Activated CD4-positive, alpha-beta T cell treated with anti-CD3 and anti-CD28 coated beads, Interleukin-2, amount 50 U/mL, for 16 hours (primary cell): Measurements from ENCODE around the gene DAD1.
"Not testable (repeated sequence)": the region's sequence is repeated elsewhere in the genome, so short reads cannot be mapped to it uniquely, and the experiment has no call there.

Experiments used
- DNase-seq: peaks from one replicate; pipeline ENCODE4 v3.0.0-alpha.2; 2020

The DAD1 gene

GRCh38 chr14:22589096-22589839, at the start of gene DAD1:
Gene DAD1 (minus strand): TSS chr14:22589224. CDS start chr14:22589157, 67 bp downstream.
- peak; percentile 100 for DNase-seq

- DNase-seq, result not testable (repeated sequence)
These were observed 47.0 kb upstream of the DAD1 start for GRCh38 chr14:22635980-22636379.

- no peak for DNase-seq
These were observed 45.3 kb upstream of the DAD1 start for GRCh38 chr14:22634233-22634900.

GRCh38 chr14:22630486-22630885, 41.5 kb upstream of the DAD1 start:
- DNase-seq, result no peak

- DNase-seq, result no peak
These were observed 41.0 kb upstream of the DAD1 start for GRCh38 chr14:22630066-22630465.

GRCh38 chr14:22629361-22629760, 40.3 kb upstream of the DAD1 start:
- no peak for DNase-seq

- no peak for DNase-seq
These were observed 38.7 kb upstream of the DAD1 start for GRCh38 chr14:22627506-22628263.

GRCh38 chr14:22626590-22626989, 37.6 kb upstream of the DAD1 start:
- no peak for DNase-seq

GRCh38 chr14:22623047-22623446, 34.0 kb upstream of the DAD1 start:
- no peak for DNase-seq

- no peak for DNase-seq
These were observed 33.2 kb upstream of the DAD1 start for GRCh38 chr14:22622255-22622654.

- DNase-seq, result not testable (repeated sequence)
These were observed 26.7 kb upstream of the DAD1 start for GRCh38 chr14:22615765-22616164.

- no peak for DNase-seq
These were observed 25.3 kb upstream of the DAD1 start for GRCh38 chr14:22614240-22614799.

GRCh38 chr14:22613736-22614239, 24.8 kb upstream of the DAD1 start:
- DNase-seq, result no peak

- DNase-seq, result no peak
These were observed 24.2 kb upstream of the DAD1 start for GRCh38 chr14:22613106-22613695.

- DNase-seq, result no peak
These were observed 21.9 kb upstream of the DAD1 start for GRCh38 chr14:22610931-22611330.

GRCh38 chr14:22607291-22607690, 18.3 kb upstream of the DAD1 start:
- DNase-seq, result no peak

- DNase-seq, result no peak
These were observed 17.4 kb upstream of the DAD1 start for GRCh38 chr14:22606380-22606779.

GRCh38 chr14:22602862-22603261, 13.8 kb upstream of the DAD1 start:
- no peak for DNase-seq

- DNase-seq, result no peak
These were observed 13.0 kb upstream of the DAD1 start for GRCh38 chr14:22601996-22602395.

GRCh38 chr14:22601456-22601855, 12.4 kb upstream of the DAD1 start:
- no peak for DNase-seq

GRCh38 chr14:22600027-22600426, 11.0 kb upstream of the DAD1 start:
- no peak for DNase-seq

- no peak for DNase-seq
These were observed 10.3 kb upstream of the DAD1 start for GRCh38 chr14:22599349-22599748.

GRCh38 chr14:22598896-22599244, 9.8 kb upstream of the DAD1 start:
- peak; percentile 63 for DNase-seq
